Lower leg skin (tissue), 3 donors: ENCODE measurements around the gene PAK5.

Experiments
- CTCF ChIP-seq, 3 donors: fragments of 450-650 bp; IDR thresholded peaks; one replicate each; pipeline ENCODE4 v1.5.1; 2016; ENCODE audit warnings: antibody characterized with exemption in 3 of 3, mild to moderate bottlenecking in 3 of 3, moderate library complexity in 2 of 3
- POLR2A ChIP-seq, 2 donors: fragments of 450-650 bp; IDR thresholded peaks; one replicate each; pipeline ENCODE4 v1.6.1; 2016 to 2017; ENCODE audit warnings: antibody characterized with exemption in 2 of 2, mild to moderate bottlenecking in 1 of 2, moderate library complexity in 1 of 2

GRCh38 chr20:9571783-9572182 is 267.1 kb downstream of the PAK5 start:
- TF ChIP-seq CTCF (IDR thresholded peaks at IDR 0.05) (no peak), POLR2A (IDR thresholded peaks at IDR 0.05) (no peak)
